ENCODE measurements around the gene THADA.

THADA gene

DNA sequence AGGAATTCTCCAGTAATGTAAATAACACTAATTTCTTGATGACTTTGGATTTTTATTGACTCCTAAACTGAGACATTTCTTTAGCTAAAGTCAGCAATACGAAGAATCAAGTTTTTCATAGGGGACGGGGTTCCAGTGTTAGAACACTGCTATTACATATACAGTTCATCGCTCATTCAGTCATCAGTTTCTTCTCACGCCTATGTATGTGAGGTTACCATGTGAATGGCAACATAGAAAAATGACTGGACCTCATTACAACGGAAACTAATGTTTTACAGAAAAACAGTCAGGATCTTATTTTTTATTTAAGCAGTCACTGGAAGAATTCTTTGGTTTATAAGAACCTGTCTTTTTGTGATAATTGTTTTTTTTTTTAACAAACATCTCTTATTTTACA is 56.4 kb downstream of the THADA start:
- TF ChIP-seq EZH2 (IDR thresholded peaks at IDR 0.05; ENCODE audit: borderline replicate concordance, low read length) = no peak
- no peak for TF ChIP-seq CTCF (IDR thresholded peaks at IDR 0.05; ENCODE audit: low read length)
- H2AFZ ChIP-seq (ENCODE audit: low read length) = no peak overlapping the region

DNA sequence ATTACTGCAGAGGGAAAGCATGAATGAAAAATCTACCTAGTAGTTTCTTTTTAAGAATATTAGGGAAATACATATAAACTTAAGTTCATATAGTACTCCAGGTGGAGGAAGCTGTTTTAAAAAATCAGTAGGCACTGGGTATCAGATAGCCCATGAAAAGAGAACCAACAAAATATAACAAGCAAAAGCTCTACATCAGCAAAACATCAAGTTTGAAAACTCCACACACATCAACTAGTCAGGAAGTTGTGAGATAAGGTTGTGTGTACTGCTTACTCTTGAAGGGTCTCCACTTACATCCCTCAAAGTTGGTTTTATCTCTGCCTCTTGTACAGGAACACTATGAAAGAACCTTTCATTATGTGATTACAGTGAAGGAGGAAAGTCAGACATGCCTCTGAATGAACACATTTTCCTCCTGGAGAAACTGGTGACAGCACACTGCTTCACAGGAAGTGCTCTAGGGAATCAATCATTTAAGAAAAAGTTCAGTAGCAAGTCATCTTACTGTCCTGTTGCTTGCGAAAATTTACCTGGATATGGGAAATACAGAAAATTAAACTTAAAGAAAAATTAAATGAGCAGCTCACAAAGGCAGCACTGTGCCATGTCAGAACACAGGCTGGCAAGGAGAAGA is 57.7 kb downstream of the THADA start:
- Histone ChIP-seq H3K9me3 (ENCODE audit: low read length) (no peaks in the 10 kb centered on the region), H3F3A (ENCODE audit: insufficient read depth, low read length) (peaks cover 2% of the 10 kb centered on the region; the same call in 1 of the 2 replicates), H3K4me2 (ENCODE audit: low read length) (no peak overlapping the region), H3K4me3 (ENCODE audit: low read depth, low read length, poor library complexity, severe bottlenecking) (no peak overlapping the region), H3K36me3 (ENCODE audit: insufficient read depth, low read length) (peaks cover 15% of the 10 kb centered on the region; the same call in 1 of the 2 replicates), H3K9ac (ENCODE audit: low read length) (no peak overlapping the region), H3K27ac (ENCODE audit: low read depth, low read length, poor library complexity, severe bottlenecking) (no peak overlapping the region), H2AFZ (ENCODE audit: low read length) (no peak overlapping the region), H3K4me1 (ENCODE audit: insufficient read depth, low read length, severe bottlenecking) (no peaks in the 10 kb centered on the region), H3K27me3 (ENCODE audit: insufficient read depth, low read length) (no peaks in the 10 kb centered on the region), H3K79me2 (ENCODE audit: insufficient read depth, low read length) (no peaks in the 10 kb centered on the region), H3K9me2 (ENCODE audit: low read depth, low read length) (no peaks in the 10 kb centered on the region), H4K20me1 (ENCODE audit: insufficient read depth, low read length) (no peaks in the 10 kb centered on the region)
- TF ChIP-seq CTCF (IDR thresholded peaks at IDR 0.05; ENCODE audit: low read length) (no peak), EZH2 (IDR thresholded peaks at IDR 0.05; ENCODE audit: borderline replicate concordance, low read length) (no peak)

More for the DNA sequence above, 56.4 kb downstream of the THADA start:
- no peaks in the 10 kb centered on the region for H3K79me2 ChIP-seq (ENCODE audit: insufficient read depth, low read length)
- H3K27me3 ChIP-seq (ENCODE audit: insufficient read depth, low read length) = no peaks in the 10 kb centered on the region
- no peak overlapping the region for H3K9ac ChIP-seq (ENCODE audit: low read length)
- no peaks in the 10 kb centered on the region for H3K4me1 ChIP-seq (ENCODE audit: insufficient read depth, low read length, severe bottlenecking)
- peaks cover 2% of the 10 kb centered on the region; the same call in 1 of the 2 replicates for H3F3A ChIP-seq (ENCODE audit: insufficient read depth, low read length)
- no peaks in the 10 kb centered on the region for H4K20me1 ChIP-seq (ENCODE audit: insufficient read depth, low read length)
- no peak overlapping the region for H3K27ac ChIP-seq (ENCODE audit: low read depth, low read length, poor library complexity, severe bottlenecking)
- no peaks in the 10 kb centered on the region for H3K9me2 ChIP-seq (ENCODE audit: low read depth, low read length)
- H3K4me2 ChIP-seq (ENCODE audit: low read length) = no peak overlapping the region
- H3K36me3 ChIP-seq (ENCODE audit: insufficient read depth, low read length) = peaks cover 14% of the 10 kb centered on the region; the same call in 1 of the 2 replicates
- H3K4me3 ChIP-seq (ENCODE audit: low read depth, low read length, poor library complexity, severe bottlenecking) = no peak overlapping the region
- H3K9me3 ChIP-seq (ENCODE audit: low read length) = no peaks in the 10 kb centered on the region

GRCh38 chr2:43537137-43537536 is 58.7 kb downstream of the THADA start:
- H3K79me2 ChIP-seq (ENCODE audit: insufficient read depth, low read length) = no peaks in the 10 kb centered on the region
- H3K36me3 ChIP-seq (ENCODE audit: insufficient read depth, low read length) = peaks cover 15% of the 10 kb centered on the region; the same call in 1 of the 2 replicates
- no peaks in the 10 kb centered on the region for H3K4me1 ChIP-seq (ENCODE audit: insufficient read depth, low read length, severe bottlenecking)
- H3K27me3 ChIP-seq (ENCODE audit: insufficient read depth, low read length) = no peaks in the 10 kb centered on the region
- H2AFZ ChIP-seq (ENCODE audit: low read length) = no peak overlapping the region
- no peaks in the 10 kb centered on the region for H3K9me3 ChIP-seq (ENCODE audit: low read length)
- H3K27ac ChIP-seq (ENCODE audit: low read depth, low read length, poor library complexity, severe bottlenecking) = no peak overlapping the region
- TF ChIP-seq CTCF (IDR thresholded peaks at IDR 0.05; ENCODE audit: low read length) = no peak
- H3K9ac ChIP-seq (ENCODE audit: low read length) = no peak overlapping the region
- no peaks in the 10 kb centered on the region for H3K9me2 ChIP-seq (ENCODE audit: low read depth, low read length)
- H3K4me2 ChIP-seq (ENCODE audit: low read length) = no peak overlapping the region
- no peak overlapping the region for H3K4me3 ChIP-seq (ENCODE audit: low read depth, low read length, poor library complexity, severe bottlenecking)
- H3F3A ChIP-seq (ENCODE audit: insufficient read depth, low read length) = peaks cover 2% of the 10 kb centered on the region; the same call in 1 of the 2 replicates
- H4K20me1 ChIP-seq (ENCODE audit: insufficient read depth, low read length) = no peaks in the 10 kb centered on the region
